Left renal pelvis (tissue), 4 donors: ENCODE measurements around the gene POGLUT3. TPM values are rescaled to one million over a fixed set of nuclear protein-coding genes. Genes with fewer than 3 reads are reported as not detected.
A peak's percentile ranks its signal among the peaks of the same experiment; 100 is the strongest.

Experiments used
- DNase-seq, 4 donors: peaks; one replicate each; pipeline ENCODE4 v3.0.0-alpha.2; 2013; ENCODE audit warnings: low read depth in 4 of 4, low spot score in 3 of 4
- polyA plus RNA-seq, 4 donors: library from polyadenylated mRNA; unstranded; fragments of 120-200 nt; gene quantifications; one replicate each; pipeline ENCODE4 v1.2.1, GENCODE V29; 2013; ENCODE audit not compliant: insufficient read length in 4 of 4

Gene POGLUT3
- polyA plus RNA-seq = 100 to 1,000 TPM in 1 of 4 donors, 10 to 100 TPM in 3; 33.8 to 112 (median 45.8) TPM

GRCh38 chr11:108498046-108498815 lies at the start of gene POGLUT3:
TSS of gene POGLUT3 (minus strand) at chr11:108498384. CDS start at chr11:108498366, 18 bp downstream.
- peak; percentile 40 to 54 (median 48) for DNase-seq

GRCh38 chr11:108545909-108546501 lies 47.8 kb upstream of the POGLUT3 start:
- DNase-seq = no peak

GRCh38 chr11:108543316-108543964 lies 45.3 kb upstream of the POGLUT3 start:
- DNase-seq = no peak

GRCh38 chr11:108541531-108541930 lies 43.3 kb upstream of the POGLUT3 start:
- no peak for DNase-seq

GRCh38 chr11:108538502-108538901 lies 40.3 kb upstream of the POGLUT3 start:
- no peak for DNase-seq

- peak in 1 of 4 donors; percentile 29 for DNase-seq
These were observed 39.8 kb upstream of the POGLUT3 start for GRCh38 chr11:108538022-108538424.

GRCh38 chr11:108536783-108537182 lies 38.6 kb upstream of the POGLUT3 start:
- DNase-seq = no peak

- DNase-seq = no peak
These were observed 37.3 kb upstream of the POGLUT3 start for GRCh38 chr11:108535384-108535955.

- no peak for DNase-seq
These were observed 36.2 kb upstream of the POGLUT3 start for GRCh38 chr11:108534274-108534882.

- no peak for DNase-seq
These were observed 32.2 kb upstream of the POGLUT3 start for GRCh38 chr11:108530426-108530825.

- DNase-seq = no peak
These were observed 29.2 kb upstream of the POGLUT3 start for GRCh38 chr11:108527382-108527781.

- no peak for DNase-seq
These were observed 27.0 kb upstream of the POGLUT3 start for GRCh38 chr11:108525161-108525560.

- no peak for DNase-seq
These were observed 26.2 kb upstream of the POGLUT3 start for GRCh38 chr11:108524422-108524821.

- DNase-seq = no peak
These were observed 24.1 kb upstream of the POGLUT3 start for GRCh38 chr11:108522318-108522717.

- DNase-seq = no peak
These were observed 20.4 kb upstream of the POGLUT3 start for GRCh38 chr11:108518581-108518980.

GRCh38 chr11:108516125-108516524 lies 17.9 kb upstream of the POGLUT3 start:
- no peak for DNase-seq

GRCh38 chr11:108512708-108513107 lies 14.5 kb upstream of the POGLUT3 start:
- no peak for DNase-seq

- DNase-seq = no peak
These were observed 13.8 kb upstream of the POGLUT3 start for GRCh38 chr11:108511851-108512474.

GRCh38 chr11:108508653-108509593 lies 10.7 kb upstream of the POGLUT3 start:
- DNase-seq = no peak
